SK-N-SH (cell line): Measurements from ENCODE around the gene SAP30. TPM values are rescaled to one million over a fixed set of nuclear protein-coding genes. Genes with fewer than 3 reads are reported as not detected.
A peak's percentile ranks its signal among the peaks of the same experiment; 100 is the strongest.

Source experiments
- CTCF ChIA-PET: fragments of 300-600, 350-600 bp; formaldehyde crosslinking; extraction: SDS; loops from one replicate; lab custom pipeline; 2021; lab: Yijun Ruan, JAX
- POLR2A ChIA-PET: fragments of 350-600 bp; sonication (Branson Sonifier 250); formaldehyde crosslinking; extraction: SDS; loops from one replicate; lab custom pipeline; 2020; ENCODE audit warnings: antibody characterized with exemption, inconsistent platforms; lab: Yijun Ruan, JAX
- DNase-seq: peaks from one replicate; pipeline ENCODE4 v3.0.0; 2012
- H2AFZ ChIP-seq: fragments of 200-600 bp; sonication (generic); 2 replicates; pipeline ENCODE4 v1.8.1; 2016; ENCODE audit warnings: antibody characterized with exemption, mild to moderate bottlenecking, low read depth
- H3F3A ChIP-seq: fragments of 200-600 bp; sonication (generic); replicated peaks from 2 replicates; pipeline ENCODE3; 2016; ENCODE audit warnings: antibody characterized with exemption, mild to moderate bottlenecking; ENCODE audit not compliant: insufficient read depth
- H3K27ac ChIP-seq, 2 experiments: fragments of 200-500 bp in 1 of 2; fragments of 200-600 bp in 1 of 2; sonication (Bioruptor generic) in 1 of 2; sonication (generic), shearing (Covaris generic) in 1 of 2; 2 replicates each; pipeline versions ENCODE4 v1.5.1 to v1.6.1; 2014 to 2016; ENCODE audit warnings: low read depth in 2 of 2, inconsistent platforms in 1 of 2, low read length in 1 of 2, mild to moderate bottlenecking in 1 of 2, mixed read lengths in 1 of 2
- H3K27me3 ChIP-seq: fragments of 200-600 bp; sonication (generic), shearing (Covaris generic); 2 replicates; pipeline ENCODE4 v1.6.1; 2016; ENCODE audit warnings: mixed run types; ENCODE audit not compliant: insufficient read depth
- H3K36me3 ChIP-seq, 2 experiments: fragments of 200-500 bp in 1 of 2; fragments of 200-600 bp in 1 of 2; sonication (Bioruptor generic) in 1 of 2; sonication (generic) in 1 of 2; replicated peaks in 1 of 2; 2 replicates each; pipeline versions ENCODE3 to v1.5.1; 2014 to 2016; ENCODE audit warnings: low read length in 1 of 2, mild to moderate bottlenecking in 1 of 2; ENCODE audit not compliant: insufficient read depth in 2 of 2, control insufficient read depth in 1 of 2
- H3K4me1 ChIP-seq, 2 experiments: fragments of 200-500 bp in 1 of 2; fragments of 200-600 bp in 1 of 2; sonication (Bioruptor generic) in 1 of 2; sonication (generic), shearing (Covaris generic) in 1 of 2; 2 replicates each; pipeline versions ENCODE4 v1.5.1 to v1.6.1; 2014 to 2016; ENCODE audit warnings: low read depth in 1 of 2, low read length in 1 of 2, mixed run types in 1 of 2; ENCODE audit not compliant: insufficient read depth in 2 of 2, control insufficient read depth in 1 of 2
- H3K4me2 ChIP-seq: fragments of 200-600 bp; sonication (generic), shearing (Covaris generic); 2 replicates; pipeline ENCODE4 v1.6.1; 2017; ENCODE audit warnings: mixed run types
- H3K4me3 ChIP-seq, 2 experiments: fragments of 200-500 bp in 1 of 2; fragments of 200-600 bp in 1 of 2; sonication (Bioruptor generic) in 1 of 2; sonication (generic), shearing (Covaris generic) in 1 of 2; 2 replicates each; pipeline versions ENCODE4 v1.5.1 to v1.8.1; 2014 to 2016; ENCODE audit warnings: low read depth in 2 of 2, inconsistent platforms in 1 of 2, low read length in 1 of 2, mild to moderate bottlenecking in 1 of 2, mixed read lengths in 1 of 2, moderate library complexity in 1 of 2
- H3K79me2 ChIP-seq: fragments of 200-600 bp; sonication (generic); 2 replicates; pipeline ENCODE4 v1.8.1; 2017; ENCODE audit warnings: mild to moderate bottlenecking; ENCODE audit not compliant: insufficient read depth
- H3K9ac ChIP-seq: fragments of 200-600 bp; sonication (generic); 2 replicates; pipeline ENCODE4 v1.6.1; 2017; ENCODE audit warnings: mixed run types
- H3K9me2 ChIP-seq: fragments of 200-600 bp; sonication (generic); 2 replicates; pipeline ENCODE4 v1.6.1; 2017; ENCODE audit warnings: mixed run types
- H3K9me3 ChIP-seq: fragments of 200-600 bp; sonication (generic); 2 replicates; pipeline ENCODE4 v1.6.1; 2017; ENCODE audit warnings: mixed run types, mild to moderate bottlenecking, moderate library complexity
- H4K20me1 ChIP-seq: fragments of 200-600 bp; sonication (generic); 2 replicates; pipeline ENCODE4 v1.6.1; 2017; ENCODE audit warnings: mild to moderate bottlenecking, mixed run types; ENCODE audit not compliant: insufficient read depth
- CHD2 ChIP-seq: fragments of 150-350 bp; IDR thresholded peaks from 2 replicates; pipeline ENCODE4 v1.6.1; 2018; ENCODE audit warnings: low read length; ENCODE audit not compliant: partially characterized antibody
- ELF1 ChIP-seq: IDR thresholded peaks from 2 replicates; pipeline ENCODE4 v1.4.0; 2012
- EP300 ChIP-seq, 2 experiments: IDR thresholded peaks; 2 replicates each; pipeline versions ENCODE4 v1.4.0 to v1.6.1; 2012; ENCODE audit warnings: borderline replicate concordance in 1 of 2, low read depth in 1 of 2, low read length in 1 of 2
- EZH2phosphoT487 ChIP-seq: fragments of 200-600 bp; sonication (generic); IDR thresholded peaks from 2 replicates; pipeline ENCODE4 v1.6.1; 2017; ENCODE audit warnings: low read depth, mixed run types, mild to moderate bottlenecking, antibody characterized with exemption, moderate library complexity, borderline replicate concordance
- FOXM1 ChIP-seq: IDR thresholded peaks from 2 replicates; pipeline ENCODE4 v1.4.0; 2012; ENCODE audit warnings: low read depth, mild to moderate bottlenecking
- GABPA ChIP-seq: IDR thresholded peaks from 2 replicates; pipeline ENCODE4 v1.4.0; 2012; ENCODE audit warnings: low read depth, mild to moderate bottlenecking
- IRF3 ChIP-seq: fragments of 150-350 bp; IDR thresholded peaks from 2 replicates; pipeline ENCODE4 v1.6.1; 2016; ENCODE audit warnings: mild to moderate bottlenecking, low read depth, low read length
- MXI1 ChIP-seq: IDR thresholded peaks from 2 replicates; pipeline ENCODE4 v1.6.1; 2012; ENCODE audit warnings: mild to moderate bottlenecking, low read depth, low read length, improper control_type of control experiment
- PBX3 ChIP-seq: IDR thresholded peaks from 2 replicates; pipeline ENCODE4; 2012
- RAD21 ChIP-seq: IDR thresholded peaks from 2 replicates; pipeline ENCODE4 v1.6.1; 2012; ENCODE audit warnings: mild to moderate bottlenecking, low read length
- REST ChIP-seq: IDR thresholded peaks from 2 replicates; pipeline ENCODE4 v1.6.1; 2012; ENCODE audit warnings: mild to moderate bottlenecking, low read depth, low read length, moderate library complexity
- RXRA ChIP-seq: IDR thresholded peaks from 2 replicates; pipeline ENCODE4 v1.4.0; 2012; ENCODE audit warnings: low read depth, mild to moderate bottlenecking, borderline replicate concordance
- SMC3 ChIP-seq: IDR thresholded peaks from 2 replicates; pipeline ENCODE4 v1.6.1; 2012; ENCODE audit warnings: low read depth, low read length, improper control_type of control experiment
- TCF12 ChIP-seq: IDR thresholded peaks from 2 replicates; pipeline ENCODE4 v1.4.0; 2012
- USF1 ChIP-seq: IDR thresholded peaks from 2 replicates; pipeline ENCODE4 v1.4.0; 2012; ENCODE audit warnings: low read depth, borderline replicate concordance
- YY1 ChIP-seq: IDR thresholded peaks from 2 replicates; pipeline ENCODE4 v1.4.0; 2012; ENCODE audit warnings: low read depth, mild to moderate bottlenecking
- ZBTB33 ChIP-seq: IDR thresholded peaks from 2 replicates; pipeline ENCODE4 v1.4.0; 2012; ENCODE audit warnings: low read depth, borderline replicate concordance
- WGBS: methylation state at CpG from one replicate; pipeline ENCODE4 v1.1.6; 2017; ENCODE audit warnings: low lambda C conversion rate; 5-methylcytosine and 5-hydroxymethylcytosine counted together
- polyA plus RNA-seq, 3 experiments: library from polyadenylated mRNA; depleted of rRNA; stranded (reverse); fragments of >200 nt; gene quantifications; 2 replicates each; pipeline ENCODE4 v1.2.3, GENCODE V29; 2012

Gene SAP30
- polyA plus RNA-seq, 1 of the 3 experiments (the other 2 are of a cell fraction), result 19.0 TPM

GRCh38 chr4:173370130-173370476, 651 bp upstream of the SAP30 start:
- H3K79me2 ChIP-seq, result peaks cover 45% of the 10 kb centered on the region
- peak overlapping the region; percentile 78 for H3K4me2 ChIP-seq
- H4K20me1 ChIP-seq, result no peaks in the 10 kb centered on the region
- peak; percentile 31 for DNase-seq
- H2AFZ ChIP-seq, result peak overlapping the region; percentile 76
- H3K36me3 ChIP-seq, result peaks cover 0 to 1% of the 10 kb centered on the region in 2 experiments
- H3K9me3 ChIP-seq, result no peaks in the 10 kb centered on the region
- H3K4me3 ChIP-seq, result peak overlapping the region; percentile 78 to 92
- H3K27ac ChIP-seq, result peak overlapping the region; percentile 91 to 94
- POLR2A ChIA-PET, result interaction anchor here (0.9 to 3.8 kb wide), 8 partner anchors 36 to 782 kb away, joined by 3 to 69 read pairs (median 3); partner anchors contain the start of gene HMGB2
- CTCF ChIA-PET, result interaction anchor here (0.8 to 3.7 kb wide), 5 partner anchors 9 to 50 kb away, joined by 3 to 17 read pairs (median 4); no protein-coding TSS in a partner anchor
- H3K4me1 ChIP-seq, result peaks cover 6 to 18% of the 10 kb centered on the region in 2 experiments
- H3K9ac ChIP-seq, result peak overlapping the region; percentile 77
- peaks cover 35% of the 10 kb centered on the region for H3F3A ChIP-seq
- no peaks in the 10 kb centered on the region for H3K9me2 ChIP-seq
- H3K27me3 ChIP-seq, result no peaks in the 10 kb centered on the region
- WGBS, result 1% methylated on average over 12 of the region's 14 CpGs
- TF ChIP-seq USF1 (no peak), PBX3 (no peak), TCF12 (no peak), GABPA (no peak), SMC3 (no peak), RXRA (no peak), RAD21 (no peak), ZBTB33 (no peak), EP300 (IDR thresholded peaks at IDR 0.05; ENCODE audit: borderline replicate concordance in 1 of 2, low read depth in 1 of 2, low read length in 1 of 2) (no peak), MXI1 (no peak), FOXM1 (no peak), ELF1 (no peak), YY1 (no peak), REST (no peak), CHD2 (no peak), EZH2phosphoT487 (no peak), IRF3 (no peak)
